ENCODE results near the gene ROGDI. TPM values are rescaled to one million over a fixed set of nuclear protein-coding genes. Genes with fewer than 3 reads are reported as not detected.

The ROGDI gene
- polyA plus RNA-seq, 1 of the 3 experiments (the other 2 are of a cell fraction), result 33.6 TPM

DNA sequence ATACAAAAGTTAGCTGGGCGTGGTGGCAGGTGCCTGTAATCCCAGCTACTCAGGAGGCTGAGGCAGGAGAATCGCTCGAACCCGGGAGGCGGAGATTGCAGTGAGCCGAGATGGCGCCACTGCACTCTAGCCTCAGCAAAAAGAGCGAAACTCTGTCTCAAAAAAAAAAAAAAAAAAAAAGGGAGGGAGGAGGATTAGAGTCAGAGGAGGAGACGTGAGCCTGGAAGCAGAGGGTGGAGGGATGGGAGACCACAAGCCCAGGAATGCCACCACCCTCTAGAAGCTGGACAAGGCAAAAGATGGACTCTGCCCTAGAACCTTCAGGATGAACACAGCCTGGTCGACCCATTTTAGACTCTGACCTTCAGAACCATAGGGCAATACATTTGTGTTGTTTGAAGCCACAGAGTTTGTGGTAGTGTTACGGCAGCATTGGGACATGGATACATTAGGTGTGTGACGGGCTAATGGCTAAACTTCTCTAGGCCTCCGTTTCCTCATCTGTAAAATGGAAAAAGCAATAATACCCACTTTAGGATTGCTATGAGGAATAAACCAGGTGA, 9.4 kb downstream of the ROGDI start (continued):
- TF ChIP-seq TEAD4 (IDR thresholded peaks at IDR 0.05; ENCODE audit: borderline replicate concordance, insufficient read depth) (no peak), ELF1 (IDR thresholded peaks at IDR 0.05) (no peak), MEF2A (IDR thresholded peaks at IDR 0.05; ENCODE audit: borderline replicate concordance, low read depth) (no peak), GABPA (IDR thresholded peaks at IDR 0.05; ENCODE audit: low read depth) (no peak)
- TF ChIP-seq, protein P1, sequence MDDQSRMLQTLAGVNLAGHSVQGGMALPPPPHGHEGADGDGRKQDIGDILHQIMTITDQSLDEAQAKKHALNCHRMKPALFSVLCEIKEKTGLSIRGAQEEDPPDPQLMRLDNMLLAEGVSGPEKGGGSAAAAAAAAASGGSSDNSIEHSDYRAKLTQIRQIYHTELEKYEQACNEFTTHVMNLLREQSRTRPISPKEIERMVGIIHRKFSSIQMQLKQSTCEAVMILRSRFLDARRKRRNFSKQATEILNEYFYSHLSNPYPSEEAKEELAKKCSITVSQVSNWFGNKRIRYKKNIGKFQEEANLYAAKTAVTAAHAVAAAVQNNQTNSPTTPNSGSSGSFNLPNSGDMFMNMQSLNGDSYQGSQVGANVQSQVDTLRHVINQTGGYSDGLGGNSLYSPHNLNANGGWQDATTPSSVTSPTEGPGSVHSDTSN (IDR thresholded peaks at IDR 0.05), result no peak

DNA sequence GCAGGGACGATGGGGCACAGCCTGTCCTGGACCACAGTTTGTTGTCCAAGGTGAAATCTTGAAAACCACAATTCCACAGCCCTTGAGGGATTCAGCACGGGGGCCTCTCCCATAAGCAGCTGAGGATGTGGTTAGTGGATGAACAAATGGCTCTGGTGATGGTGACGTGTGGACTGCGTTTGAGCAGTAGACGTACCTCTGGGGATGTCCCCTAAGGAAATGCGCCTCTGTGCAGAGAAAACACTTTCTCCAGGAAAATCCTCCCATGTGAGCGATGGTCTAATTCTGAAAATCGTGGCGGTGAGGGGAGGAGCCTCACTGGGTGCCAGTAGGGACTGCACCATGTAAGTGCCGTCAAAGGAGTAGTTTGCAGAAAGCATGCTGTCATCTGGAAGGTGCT, 11.6 kb downstream of the ROGDI start:
- no peak for DNase-seq
- 87% methylated on average over 10 of the region's 10 CpGs for WGBS (ENCODE audit: low lambda C conversion rate)
- Histone ChIP-seq H3F3A (replicated peaks; ENCODE audit: insufficient read depth) (no peaks in the 10 kb centered on the region), H4K20me1 (ENCODE audit: insufficient read depth) (no peaks in the 10 kb centered on the region), H3K9me2 (no peaks in the 10 kb centered on the region), H3K9me3 (no peaks in the 10 kb centered on the region), H2AFZ (ENCODE audit: low read depth) (no peak overlapping the region), H3K4me2 (no peak overlapping the region), H3K4me1 (ENCODE audit: control insufficient read depth in 1 of 2, insufficient read depth in 2 of 2, low read depth in 1 of 2, low read length in 1 of 2) (peaks cover 0 to 11% of the 10 kb centered on the region in 2 experiments; a peak in 1 of 4 replicates), H3K27ac (ENCODE audit: low read depth in 2 of 2, low read length in 1 of 2) (no peak overlapping the region), H3K79me2 (ENCODE audit: insufficient read depth) (no peaks in the 10 kb centered on the region), H3K27me3 (ENCODE audit: insufficient read depth) (no peaks in the 10 kb centered on the region), H3K36me3 (replicated peaks in 1 of 2; ENCODE audit: control insufficient read depth in 1 of 2, insufficient read depth in 2 of 2, low read length in 1 of 2) (no peaks in the 10 kb centered on the region), H3K9ac (no peak overlapping the region), H3K4me3 (ENCODE audit: low read depth in 2 of 2, low read length in 1 of 2) (no peak overlapping the region)
- TF ChIP-seq RXRA (IDR thresholded peaks at IDR 0.05; ENCODE audit: borderline replicate concordance, low read depth), result no peak
- TF ChIP-seq, protein P2, sequence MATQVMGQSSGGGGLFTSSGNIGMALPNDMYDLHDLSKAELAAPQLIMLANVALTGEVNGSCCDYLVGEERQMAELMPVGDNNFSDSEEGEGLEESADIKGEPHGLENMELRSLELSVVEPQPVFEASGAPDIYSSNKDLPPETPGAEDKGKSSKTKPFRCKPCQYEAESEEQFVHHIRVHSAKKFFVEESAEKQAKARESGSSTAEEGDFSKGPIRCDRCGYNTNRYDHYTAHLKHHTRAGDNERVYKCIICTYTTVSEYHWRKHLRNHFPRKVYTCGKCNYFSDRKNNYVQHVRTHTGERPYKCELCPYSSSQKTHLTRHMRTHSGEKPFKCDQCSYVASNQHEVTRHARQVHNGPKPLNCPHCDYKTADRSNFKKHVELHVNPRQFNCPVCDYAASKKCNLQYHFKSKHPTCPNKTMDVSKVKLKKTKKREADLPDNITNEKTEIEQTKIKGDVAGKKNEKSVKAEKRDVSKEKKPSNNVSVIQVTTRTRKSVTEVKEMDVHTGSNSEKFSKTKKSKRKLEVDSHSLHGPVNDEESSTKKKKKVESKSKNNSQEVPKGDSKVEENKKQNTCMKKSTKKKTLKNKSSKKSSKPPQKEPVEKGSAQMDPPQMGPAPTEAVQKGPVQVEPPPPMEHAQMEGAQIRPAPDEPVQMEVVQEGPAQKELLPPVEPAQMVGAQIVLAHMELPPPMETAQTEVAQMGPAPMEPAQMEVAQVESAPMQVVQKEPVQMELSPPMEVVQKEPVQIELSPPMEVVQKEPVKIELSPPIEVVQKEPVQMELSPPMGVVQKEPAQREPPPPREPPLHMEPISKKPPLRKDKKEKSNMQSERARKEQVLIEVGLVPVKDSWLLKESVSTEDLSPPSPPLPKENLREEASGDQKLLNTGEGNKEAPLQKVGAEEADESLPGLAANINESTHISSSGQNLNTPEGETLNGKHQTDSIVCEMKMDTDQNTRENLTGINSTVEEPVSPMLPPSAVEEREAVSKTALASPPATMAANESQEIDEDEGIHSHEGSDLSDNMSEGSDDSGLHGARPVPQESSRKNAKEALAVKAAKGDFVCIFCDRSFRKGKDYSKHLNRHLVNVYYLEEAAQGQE (IDR thresholded peaks at IDR 0.05; ENCODE audit: low read depth, low read length), result no peak
- TF ChIP-seq TCF12 (IDR thresholded peaks at IDR 0.05), result no peak
- TF ChIP-seq YY1 (IDR thresholded peaks at IDR 0.05; ENCODE audit: low read depth), result no peak
- TF ChIP-seq MEF2A (IDR thresholded peaks at IDR 0.05; ENCODE audit: borderline replicate concordance, low read depth), result no peak
- TF ChIP-seq FOXM1 (IDR thresholded peaks at IDR 0.05; ENCODE audit: low read depth), result no peak
- TF ChIP-seq GATA2 (CRISPR knock-in tag; IDR thresholded peaks at IDR 0.05), result no peak
- no peak for TF ChIP-seq RAD21 (IDR thresholded peaks at IDR 0.05; ENCODE audit: low read length)
- no peak for TF ChIP-seq NRF1 (IDR thresholded peaks at IDR 0.05; ENCODE audit: low read depth, low read length)
- no peak for TF ChIP-seq TEAD4 (IDR thresholded peaks at IDR 0.05; ENCODE audit: borderline replicate concordance, insufficient read depth)
- no peak for TF ChIP-seq RCOR1 (IDR thresholded peaks at IDR 0.05; ENCODE audit: low read length)
- no peak for TF ChIP-seq NFIC (IDR thresholded peaks at IDR 0.05; ENCODE audit: borderline replicate concordance)
- TF ChIP-seq, protein P3, sequence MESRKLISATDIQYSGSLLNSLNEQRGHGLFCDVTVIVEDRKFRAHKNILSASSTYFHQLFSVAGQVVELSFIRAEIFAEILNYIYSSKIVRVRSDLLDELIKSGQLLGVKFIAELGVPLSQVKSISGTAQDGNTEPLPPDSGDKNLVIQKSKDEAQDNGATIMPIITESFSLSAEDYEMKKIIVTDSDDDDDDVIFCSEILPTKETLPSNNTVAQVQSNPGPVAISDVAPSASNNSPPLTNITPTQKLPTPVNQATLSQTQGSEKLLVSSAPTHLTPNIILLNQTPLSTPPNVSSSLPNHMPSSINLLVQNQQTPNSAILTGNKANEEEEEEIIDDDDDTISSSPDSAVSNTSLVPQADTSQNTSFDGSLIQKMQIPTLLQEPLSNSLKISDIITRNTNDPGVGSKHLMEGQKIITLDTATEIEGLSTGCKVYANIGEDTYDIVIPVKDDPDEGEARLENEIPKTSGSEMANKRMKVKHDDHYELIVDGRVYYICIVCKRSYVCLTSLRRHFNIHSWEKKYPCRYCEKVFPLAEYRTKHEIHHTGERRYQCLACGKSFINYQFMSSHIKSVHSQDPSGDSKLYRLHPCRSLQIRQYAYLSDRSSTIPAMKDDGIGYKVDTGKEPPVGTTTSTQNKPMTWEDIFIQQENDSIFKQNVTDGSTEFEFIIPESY (IDR thresholded peaks at IDR 0.05; ENCODE audit: borderline replicate concordance, low read depth), result no peak
- TF ChIP-seq TAF1 (IDR thresholded peaks at IDR 0.05; ENCODE audit: borderline replicate concordance, low read depth, low read length), result no peak
- no peak for TF ChIP-seq RFX5 (IDR thresholded peaks at IDR 0.05; ENCODE audit: low read length)
- TF ChIP-seq JUND (IDR thresholded peaks at IDR 0.05), result no peak
- no peak for TF ChIP-seq FOSL2 (IDR thresholded peaks at IDR 0.05; ENCODE audit: borderline replicate concordance, low read depth)
- TF ChIP-seq GABPA (IDR thresholded peaks at IDR 0.05; ENCODE audit: low read depth), result no peak
- POLR2A ChIA-PET, result no interaction called here
- CTCF ChIA-PET, result no interaction called here
